ENCODE measurements around the gene SPSB3. TPM values are rescaled to one million over a fixed set of nuclear protein-coding genes. Genes with fewer than 3 reads are reported as not detected.

The SPSB3 gene
- total and polyA plus RNA-seq, 2 of the 13 experiments (the other 11 are each of a cell fraction or from before 2014, with no cell fraction given): 13.2 to 21.9 TPM

DNA sequence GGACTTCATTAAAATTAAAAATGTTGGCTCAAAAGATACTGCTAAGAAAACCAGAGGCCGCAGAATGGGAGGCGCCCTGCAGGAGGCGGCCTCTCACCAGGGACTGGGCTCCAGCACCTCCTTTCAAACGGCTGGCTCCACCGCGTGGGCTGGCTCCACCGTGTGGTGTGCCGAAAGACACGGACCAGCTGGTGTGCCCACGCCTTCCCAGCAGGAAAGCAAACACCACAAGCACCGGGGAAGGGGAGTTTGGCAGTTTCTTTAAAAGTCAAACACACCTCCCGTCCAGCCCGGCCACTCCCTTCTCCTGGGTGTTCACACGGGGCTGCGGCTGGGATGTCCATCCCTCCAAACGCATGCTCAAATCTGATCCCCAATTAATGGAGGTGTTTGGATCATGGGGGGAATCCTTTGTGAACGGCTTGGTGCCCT, 30.4 kb upstream of the SPSB3 start (continued):
- TF ChIP-seq, protein P1, sequence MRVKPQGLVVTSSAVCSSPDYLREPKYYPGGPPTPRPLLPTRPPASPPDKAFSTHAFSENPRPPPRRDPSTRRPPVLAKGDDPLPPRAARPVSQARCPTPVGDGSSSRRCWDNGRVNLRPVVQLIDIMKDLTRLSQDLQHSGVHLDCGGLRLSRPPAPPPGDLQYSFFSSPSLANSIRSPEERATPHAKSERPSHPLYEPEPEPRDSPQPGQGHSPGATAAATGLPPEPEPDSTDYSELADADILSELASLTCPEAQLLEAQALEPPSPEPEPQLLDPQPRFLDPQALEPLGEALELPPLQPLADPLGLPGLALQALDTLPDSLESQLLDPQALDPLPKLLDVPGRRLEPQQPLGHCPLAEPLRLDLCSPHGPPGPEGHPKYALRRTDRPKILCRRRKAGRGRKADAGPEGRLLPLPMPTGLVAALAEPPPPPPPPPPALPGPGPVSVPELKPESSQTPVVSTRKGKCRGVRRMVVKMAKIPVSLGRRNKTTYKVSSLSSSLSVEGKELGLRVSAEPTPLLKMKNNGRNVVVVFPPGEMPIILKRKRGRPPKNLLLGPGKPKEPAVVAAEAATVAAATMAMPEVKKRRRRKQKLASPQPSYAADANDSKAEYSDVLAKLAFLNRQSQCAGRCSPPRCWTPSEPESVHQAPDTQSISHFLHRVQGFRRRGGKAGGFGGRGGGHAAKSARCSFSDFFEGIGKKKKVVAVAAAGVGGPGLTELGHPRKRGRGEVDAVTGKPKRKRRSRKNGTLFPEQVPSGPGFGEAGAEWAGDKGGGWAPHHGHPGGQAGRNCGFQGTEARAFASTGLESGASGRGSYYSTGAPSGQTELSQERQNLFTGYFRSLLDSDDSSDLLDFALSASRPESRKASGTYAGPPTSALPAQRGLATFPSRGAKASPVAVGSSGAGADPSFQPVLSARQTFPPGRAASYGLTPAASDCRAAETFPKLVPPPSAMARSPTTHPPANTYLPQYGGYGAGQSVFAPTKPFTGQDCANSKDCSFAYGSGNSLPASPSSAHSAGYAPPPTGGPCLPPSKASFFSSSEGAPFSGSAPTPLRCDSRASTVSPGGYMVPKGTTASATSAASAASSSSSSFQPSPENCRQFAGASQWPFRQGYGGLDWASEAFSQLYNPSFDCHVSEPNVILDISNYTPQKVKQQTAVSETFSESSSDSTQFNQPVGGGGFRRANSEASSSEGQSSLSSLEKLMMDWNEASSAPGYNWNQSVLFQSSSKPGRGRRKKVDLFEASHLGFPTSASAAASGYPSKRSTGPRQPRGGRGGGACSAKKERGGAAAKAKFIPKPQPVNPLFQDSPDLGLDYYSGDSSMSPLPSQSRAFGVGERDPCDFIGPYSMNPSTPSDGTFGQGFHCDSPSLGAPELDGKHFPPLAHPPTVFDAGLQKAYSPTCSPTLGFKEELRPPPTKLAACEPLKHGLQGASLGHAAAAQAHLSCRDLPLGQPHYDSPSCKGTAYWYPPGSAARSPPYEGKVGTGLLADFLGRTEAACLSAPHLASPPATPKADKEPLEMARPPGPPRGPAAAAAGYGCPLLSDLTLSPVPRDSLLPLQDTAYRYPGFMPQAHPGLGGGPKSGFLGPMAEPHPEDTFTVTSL (CRISPR knock-in tag; IDR thresholded peaks at IDR 0.05; ENCODE audit: borderline replicate concordance): no peak
- TF ChIP-seq IRF2 (CRISPR knock-in tag; IDR thresholded peaks at IDR 0.05): peak; percentile 38; the same call in 1 of the 2 replicates
- TF ChIP-seq BCL6 (CRISPR knock-in tag; IDR thresholded peaks at IDR 0.05): peak; percentile 41; the same call in 1 of the 2 replicates
- TF ChIP-seq ZNF850 (CRISPR knock-in tag; conservative IDR thresholded peaks at IDR 0.05): no peak
- peak; percentile 64; the same call in 1 of the 2 replicates for TF ChIP-seq SALL1 (CRISPR knock-in tag; IDR thresholded peaks at IDR 0.05)
- TF ChIP-seq, protein P2, sequence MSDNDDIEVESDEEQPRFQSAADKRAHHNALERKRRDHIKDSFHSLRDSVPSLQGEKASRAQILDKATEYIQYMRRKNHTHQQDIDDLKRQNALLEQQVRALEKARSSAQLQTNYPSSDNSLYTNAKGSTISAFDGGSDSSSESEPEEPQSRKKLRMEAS (IDR thresholded peaks at IDR 0.05): peak; percentile 78
- TF ChIP-seq ZFX (CRISPR knock-in tag; IDR thresholded peaks at IDR 0.05; ENCODE audit: low read depth): peak; percentile 39; the same call in 1 of the 2 replicates
- TF ChIP-seq, protein P3, sequence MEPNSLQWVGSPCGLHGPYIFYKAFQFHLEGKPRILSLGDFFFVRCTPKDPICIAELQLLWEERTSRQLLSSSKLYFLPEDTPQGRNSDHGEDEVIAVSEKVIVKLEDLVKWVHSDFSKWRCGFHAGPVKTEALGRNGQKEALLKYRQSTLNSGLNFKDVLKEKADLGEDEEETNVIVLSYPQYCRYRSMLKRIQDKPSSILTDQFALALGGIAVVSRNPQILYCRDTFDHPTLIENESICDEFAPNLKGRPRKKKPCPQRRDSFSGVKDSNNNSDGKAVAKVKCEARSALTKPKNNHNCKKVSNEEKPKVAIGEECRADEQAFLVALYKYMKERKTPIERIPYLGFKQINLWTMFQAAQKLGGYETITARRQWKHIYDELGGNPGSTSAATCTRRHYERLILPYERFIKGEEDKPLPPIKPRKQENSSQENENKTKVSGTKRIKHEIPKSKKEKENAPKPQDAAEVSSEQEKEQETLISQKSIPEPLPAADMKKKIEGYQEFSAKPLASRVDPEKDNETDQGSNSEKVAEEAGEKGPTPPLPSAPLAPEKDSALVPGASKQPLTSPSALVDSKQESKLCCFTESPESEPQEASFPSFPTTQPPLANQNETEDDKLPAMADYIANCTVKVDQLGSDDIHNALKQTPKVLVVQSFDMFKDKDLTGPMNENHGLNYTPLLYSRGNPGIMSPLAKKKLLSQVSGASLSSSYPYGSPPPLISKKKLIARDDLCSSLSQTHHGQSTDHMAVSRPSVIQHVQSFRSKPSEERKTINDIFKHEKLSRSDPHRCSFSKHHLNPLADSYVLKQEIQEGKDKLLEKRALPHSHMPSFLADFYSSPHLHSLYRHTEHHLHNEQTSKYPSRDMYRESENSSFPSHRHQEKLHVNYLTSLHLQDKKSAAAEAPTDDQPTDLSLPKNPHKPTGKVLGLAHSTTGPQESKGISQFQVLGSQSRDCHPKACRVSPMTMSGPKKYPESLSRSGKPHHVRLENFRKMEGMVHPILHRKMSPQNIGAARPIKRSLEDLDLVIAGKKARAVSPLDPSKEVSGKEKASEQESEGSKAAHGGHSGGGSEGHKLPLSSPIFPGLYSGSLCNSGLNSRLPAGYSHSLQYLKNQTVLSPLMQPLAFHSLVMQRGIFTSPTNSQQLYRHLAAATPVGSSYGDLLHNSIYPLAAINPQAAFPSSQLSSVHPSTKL (CRISPR knock-in tag; IDR thresholded peaks at IDR 0.05): peak; percentile 39; the same call in 1 of the 2 replicates
- TF ChIP-seq, protein P4, sequence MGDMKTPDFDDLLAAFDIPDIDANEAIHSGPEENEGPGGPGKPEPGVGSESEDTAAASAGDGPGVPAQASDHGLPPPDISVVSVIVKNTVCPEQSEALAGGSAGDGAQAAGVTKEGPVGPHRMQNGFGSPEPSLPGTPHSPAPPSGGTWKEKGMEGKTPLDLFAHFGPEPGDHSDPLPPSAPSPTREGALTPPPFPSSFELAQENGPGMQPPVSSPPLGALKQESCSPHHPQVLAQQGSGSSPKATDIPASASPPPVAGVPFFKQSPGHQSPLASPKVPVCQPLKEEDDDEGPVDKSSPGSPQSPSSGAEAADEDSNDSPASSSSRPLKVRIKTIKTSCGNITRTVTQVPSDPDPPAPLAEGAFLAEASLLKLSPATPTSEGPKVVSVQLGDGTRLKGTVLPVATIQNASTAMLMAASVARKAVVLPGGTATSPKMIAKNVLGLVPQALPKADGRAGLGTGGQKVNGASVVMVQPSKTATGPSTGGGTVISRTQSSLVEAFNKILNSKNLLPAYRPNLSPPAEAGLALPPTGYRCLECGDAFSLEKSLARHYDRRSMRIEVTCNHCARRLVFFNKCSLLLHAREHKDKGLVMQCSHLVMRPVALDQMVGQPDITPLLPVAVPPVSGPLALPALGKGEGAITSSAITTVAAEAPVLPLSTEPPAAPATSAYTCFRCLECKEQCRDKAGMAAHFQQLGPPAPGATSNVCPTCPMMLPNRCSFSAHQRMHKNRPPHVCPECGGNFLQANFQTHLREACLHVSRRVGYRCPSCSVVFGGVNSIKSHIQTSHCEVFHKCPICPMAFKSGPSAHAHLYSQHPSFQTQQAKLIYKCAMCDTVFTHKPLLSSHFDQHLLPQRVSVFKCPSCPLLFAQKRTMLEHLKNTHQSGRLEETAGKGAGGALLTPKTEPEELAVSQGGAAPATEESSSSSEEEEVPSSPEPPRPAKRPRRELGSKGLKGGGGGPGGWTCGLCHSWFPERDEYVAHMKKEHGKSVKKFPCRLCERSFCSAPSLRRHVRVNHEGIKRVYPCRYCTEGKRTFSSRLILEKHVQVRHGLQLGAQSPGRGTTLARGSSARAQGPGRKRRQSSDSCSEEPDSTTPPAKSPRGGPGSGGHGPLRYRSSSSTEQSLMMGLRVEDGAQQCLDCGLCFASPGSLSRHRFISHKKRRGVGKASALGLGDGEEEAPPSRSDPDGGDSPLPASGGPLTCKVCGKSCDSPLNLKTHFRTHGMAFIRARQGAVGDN (CRISPR knock-in tag; IDR thresholded peaks at IDR 0.05): peak; percentile 63
- TF ChIP-seq NPAS2 (CRISPR knock-in tag; IDR thresholded peaks at IDR 0.05; ENCODE audit: borderline replicate concordance): no peak
- peak; percentile 95 for TF ChIP-seq RAD21 (CRISPR knock-in tag; IDR thresholded peaks at IDR 0.05)
- TF ChIP-seq NFKB2 (CRISPR knock-in tag; IDR thresholded peaks at IDR 0.05; ENCODE audit: borderline replicate concordance): peak; percentile 58; the same call in 1 of the 2 replicates
- TF ChIP-seq, protein P5, sequence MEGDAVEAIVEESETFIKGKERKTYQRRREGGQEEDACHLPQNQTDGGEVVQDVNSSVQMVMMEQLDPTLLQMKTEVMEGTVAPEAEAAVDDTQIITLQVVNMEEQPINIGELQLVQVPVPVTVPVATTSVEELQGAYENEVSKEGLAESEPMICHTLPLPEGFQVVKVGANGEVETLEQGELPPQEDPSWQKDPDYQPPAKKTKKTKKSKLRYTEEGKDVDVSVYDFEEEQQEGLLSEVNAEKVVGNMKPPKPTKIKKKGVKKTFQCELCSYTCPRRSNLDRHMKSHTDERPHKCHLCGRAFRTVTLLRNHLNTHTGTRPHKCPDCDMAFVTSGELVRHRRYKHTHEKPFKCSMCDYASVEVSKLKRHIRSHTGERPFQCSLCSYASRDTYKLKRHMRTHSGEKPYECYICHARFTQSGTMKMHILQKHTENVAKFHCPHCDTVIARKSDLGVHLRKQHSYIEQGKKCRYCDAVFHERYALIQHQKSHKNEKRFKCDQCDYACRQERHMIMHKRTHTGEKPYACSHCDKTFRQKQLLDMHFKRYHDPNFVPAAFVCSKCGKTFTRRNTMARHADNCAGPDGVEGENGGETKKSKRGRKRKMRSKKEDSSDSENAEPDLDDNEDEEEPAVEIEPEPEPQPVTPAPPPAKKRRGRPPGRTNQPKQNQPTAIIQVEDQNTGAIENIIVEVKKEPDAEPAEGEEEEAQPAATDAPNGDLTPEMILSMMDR (CRISPR knock-in tag; IDR thresholded peaks at IDR 0.05): peak; percentile 91

Data from HepG2 (cell line).